Measurements from ENCODE around the gene FAF1.

Gene FAF1

GRCh38 chr1:50992532-50993318 is 32.7 kb upstream of the FAF1 start:
- Histone ChIP-seq H3K27me3 (ENCODE audit: low read length) (no peaks in the 10 kb centered on the region), H3K9me2 (replicated peaks; ENCODE audit: insufficient read depth, low read length) (no peaks in the 10 kb centered on the region), H2AFZ (ENCODE audit: low read depth, low read length, severe bottlenecking) (no peak overlapping the region), H3K9me3 (ENCODE audit: insufficient read depth, low read length) (no peaks in the 10 kb centered on the region), H3K9ac (ENCODE audit: low read length) (no peak overlapping the region), H3K27ac (ENCODE audit: low read depth, low read length) (no peak overlapping the region), H3K79me2 (ENCODE audit: insufficient read depth, low read length) (peaks cover 14% of the 10 kb centered on the region; the same call in 1 of the 2 replicates), H3F3A (ENCODE audit: insufficient read depth) (no peaks in the 10 kb centered on the region; the same call in 1 of the 2 replicates), H4K20me1 (ENCODE audit: low read depth, low read length) (no peaks in the 10 kb centered on the region), H3K36me3 (ENCODE audit: low read length) (peaks cover 3% of the 10 kb centered on the region; the same call in 1 of the 2 replicates), H3K4me2 (ENCODE audit: low read depth, low read length, poor library complexity, severe bottlenecking) (no peak overlapping the region), H3K4me3 (ENCODE audit: insufficient read depth, low read length, poor library complexity, severe bottlenecking) (no peak overlapping the region)
- TF ChIP-seq CTCF (IDR thresholded peaks at IDR 0.05; ENCODE audit: insufficient read depth, low read length, poor library complexity, severe bottlenecking) (no peak), EZH2phosphoT487 (conservative IDR thresholded peaks at IDR 0.05; ENCODE audit: low read length) (no peak)

- Histone ChIP-seq H3K27ac (ENCODE audit: low read depth, low read length) (no peak overlapping the region), H3K4me2 (ENCODE audit: low read depth, low read length, poor library complexity, severe bottlenecking) (no peak overlapping the region), H3K79me2 (ENCODE audit: insufficient read depth, low read length) (peaks cover 28% of the 10 kb centered on the region), H3K9me2 (replicated peaks; ENCODE audit: insufficient read depth, low read length) (no peaks in the 10 kb centered on the region), H3K9me3 (ENCODE audit: insufficient read depth, low read length) (no peaks in the 10 kb centered on the region), H3F3A (ENCODE audit: insufficient read depth) (no peaks in the 10 kb centered on the region; the same call in 1 of the 2 replicates), H3K9ac (ENCODE audit: low read length) (no peak overlapping the region), H4K20me1 (ENCODE audit: low read depth, low read length) (no peaks in the 10 kb centered on the region), H3K4me3 (ENCODE audit: insufficient read depth, low read length, poor library complexity, severe bottlenecking) (no peak overlapping the region), H3K36me3 (ENCODE audit: low read length) (peaks cover 3% of the 10 kb centered on the region; the same call in 1 of the 2 replicates), H3K27me3 (ENCODE audit: low read length) (no peaks in the 10 kb centered on the region), H2AFZ (ENCODE audit: low read depth, low read length, severe bottlenecking) (no peak overlapping the region)
- TF ChIP-seq CTCF (IDR thresholded peaks at IDR 0.05; ENCODE audit: insufficient read depth, low read length, poor library complexity, severe bottlenecking) (no peak), EZH2phosphoT487 (conservative IDR thresholded peaks at IDR 0.05; ENCODE audit: low read length) (no peak)
These were observed 29.6 kb upstream of the FAF1 start for GRCh38 chr1:50989694-50990093.

GRCh38 chr1:50986653-50987052 is 26.6 kb upstream of the FAF1 start:
- Histone ChIP-seq H3K27ac (ENCODE audit: low read depth, low read length) (no peak overlapping the region), H4K20me1 (ENCODE audit: low read depth, low read length) (no peaks in the 10 kb centered on the region; the same call in 1 of the 2 replicates), H3K27me3 (ENCODE audit: low read length) (no peaks in the 10 kb centered on the region), H3K36me3 (ENCODE audit: low read length) (peaks cover 3% of the 10 kb centered on the region; the same call in 1 of the 2 replicates), H3K9ac (ENCODE audit: low read length) (no peak overlapping the region), H3K79me2 (ENCODE audit: insufficient read depth, low read length) (peaks cover 47% of the 10 kb centered on the region), H2AFZ (ENCODE audit: low read depth, low read length, severe bottlenecking) (no peak overlapping the region), H3K4me3 (ENCODE audit: insufficient read depth, low read length, poor library complexity, severe bottlenecking) (no peak overlapping the region), H3K9me3 (ENCODE audit: insufficient read depth, low read length) (no peaks in the 10 kb centered on the region), H3K9me2 (replicated peaks; ENCODE audit: insufficient read depth, low read length) (no peaks in the 10 kb centered on the region), H3F3A (ENCODE audit: insufficient read depth) (peaks cover 3% of the 10 kb centered on the region; the same call in 1 of the 2 replicates), H3K4me2 (ENCODE audit: low read depth, low read length, poor library complexity, severe bottlenecking) (no peak overlapping the region)
- TF ChIP-seq CTCF (IDR thresholded peaks at IDR 0.05; ENCODE audit: insufficient read depth, low read length, poor library complexity, severe bottlenecking), result no peak
- TF ChIP-seq EZH2phosphoT487 (conservative IDR thresholded peaks at IDR 0.05; ENCODE audit: low read length), result no peak
